ENCODE data around the gene FKBP8. TPM values are rescaled to one million over a fixed set of nuclear protein-coding genes. Genes with fewer than 3 reads are reported as not detected.

The FKBP8 gene
- total and polyA plus RNA-seq, 2 of the 4 experiments (the other 2 are of a cell fraction), result 153 to 289 TPM

GRCh38 chr19:18506101-18506930 is 37.1 kb downstream of the FKBP8 start:
- no peak overlapping the region for H3K4me3 ChIP-seq (ENCODE audit: insufficient read depth, low read depth, low read length)
- ChIA-PET CTCF (no interaction called here), POLR2A (ENCODE audit: unreplicated experiment) (no interaction called here)
- H2BK15ac ChIP-seq (ENCODE audit: low read depth, low read length), result no peak overlapping the region
- H3K4me1 ChIP-seq (ENCODE audit: control insufficient read depth, insufficient read depth, low read length), result peaks cover 29% of the 10 kb centered on the region
- no peak overlapping the region for H3K14ac ChIP-seq (replicated peaks; ENCODE audit: low read depth, low read length)
- H4K5ac ChIP-seq (ENCODE audit: low read depth, low read length), result no peak overlapping the region
- H4K20me1 ChIP-seq (ENCODE audit: insufficient read depth, low read length), result peaks cover 97% of the 10 kb centered on the region
- no TSS peak for BruUV-seq (replicated peaks)
- ATAC-seq (ENCODE audit: low read depth), result no peak
- no peak overlapping the region for H2AFZ ChIP-seq (replicated peaks; ENCODE audit: low read length, poor library complexity)
- dilution Hi-C loops (cut with HindIII; ENCODE audit: low sequenced_read_pairs, unreplicated experiment) (no loop called here), intact Hi-C loops (cut with micrococcal nuclease) (no loop called here), in situ Hi-C loops (cut with MboI; ENCODE audit: low sequenced_read_pairs) (no loop called here)
- H2AK9ac ChIP-seq (replicated peaks; ENCODE audit: low read depth, low read length, poor library complexity), result no peak overlapping the region
- H3K4me2 ChIP-seq (ENCODE audit: low read depth, low read length), result no peak overlapping the region
- peaks cover 10 to 96% of the 10 kb centered on the region in 2 experiments for H3K79me1 ChIP-seq (ENCODE audit: low read depth in 1 of 2, low read length in 2 of 2)
- H3K56ac ChIP-seq (ENCODE audit: extremely low read depth, insufficient read depth, low read length), result no peak overlapping the region
- H2BK5ac ChIP-seq (ENCODE audit: low read depth, low read length, poor library complexity, severe bottlenecking), result no peak overlapping the region
- H3K9ac ChIP-seq (ENCODE audit: low read depth, low read length), result no peak overlapping the region
- H3K36me3 ChIP-seq (ENCODE audit: control insufficient read depth, insufficient read depth, low read length), result no peaks in the 10 kb centered on the region
- WGBS, 2 experiments (ENCODE audit: extremely low coverage in 2 of 2, insufficient read length in 1 of 2), result 89% methylated on average over 8 of the region's 19 CpGs; no CpG with 5 or more reads in 1 of the 2 experiments
- no peak overlapping the region for H2BK20ac ChIP-seq (ENCODE audit: low read depth, low read length)
- no peaks in the 10 kb centered on the region for H3K9me3 ChIP-seq (ENCODE audit: control insufficient read depth, insufficient read depth, low read length)
- no peak overlapping the region for H4K91ac ChIP-seq (ENCODE audit: insufficient read depth, low read depth, low read length)
- H3K9me1 ChIP-seq (ENCODE audit: insufficient read depth, low read length), result peaks cover 46% of the 10 kb centered on the region
- no peak overlapping the region for H3K23ac ChIP-seq (ENCODE audit: low read depth, low read length)
- no peak for DNase-seq
- no peak overlapping the region; the same call in 1 of the 2 replicates for H2AK5ac ChIP-seq (ENCODE audit: low read depth, low read length)
- no peak overlapping the region for H2BK120ac ChIP-seq (ENCODE audit: low read depth, low read length)
- H3K4ac ChIP-seq (ENCODE audit: low read depth, low read length), result no peak overlapping the region
- no peak overlapping the region for H3K27ac ChIP-seq (ENCODE audit: insufficient read depth, low read length)
- H3K18ac ChIP-seq (ENCODE audit: low read depth, low read length), result no peak overlapping the region
- no peaks in the 10 kb centered on the region for H3K27me3 ChIP-seq (ENCODE audit: control insufficient read depth, insufficient read depth, low read length)
- no peak overlapping the region for H4K8ac ChIP-seq (ENCODE audit: low read depth in 2 of 2, low read length in 2 of 2)
- TF ChIP-seq RAD21 (IDR thresholded peaks at IDR 0.05; ENCODE audit: low read length), result no peak
- TF ChIP-seq RFX5 (IDR thresholded peaks at IDR 0.05; ENCODE audit: low read depth, low read length), result no peak
- TF ChIP-seq, protein P1, sequence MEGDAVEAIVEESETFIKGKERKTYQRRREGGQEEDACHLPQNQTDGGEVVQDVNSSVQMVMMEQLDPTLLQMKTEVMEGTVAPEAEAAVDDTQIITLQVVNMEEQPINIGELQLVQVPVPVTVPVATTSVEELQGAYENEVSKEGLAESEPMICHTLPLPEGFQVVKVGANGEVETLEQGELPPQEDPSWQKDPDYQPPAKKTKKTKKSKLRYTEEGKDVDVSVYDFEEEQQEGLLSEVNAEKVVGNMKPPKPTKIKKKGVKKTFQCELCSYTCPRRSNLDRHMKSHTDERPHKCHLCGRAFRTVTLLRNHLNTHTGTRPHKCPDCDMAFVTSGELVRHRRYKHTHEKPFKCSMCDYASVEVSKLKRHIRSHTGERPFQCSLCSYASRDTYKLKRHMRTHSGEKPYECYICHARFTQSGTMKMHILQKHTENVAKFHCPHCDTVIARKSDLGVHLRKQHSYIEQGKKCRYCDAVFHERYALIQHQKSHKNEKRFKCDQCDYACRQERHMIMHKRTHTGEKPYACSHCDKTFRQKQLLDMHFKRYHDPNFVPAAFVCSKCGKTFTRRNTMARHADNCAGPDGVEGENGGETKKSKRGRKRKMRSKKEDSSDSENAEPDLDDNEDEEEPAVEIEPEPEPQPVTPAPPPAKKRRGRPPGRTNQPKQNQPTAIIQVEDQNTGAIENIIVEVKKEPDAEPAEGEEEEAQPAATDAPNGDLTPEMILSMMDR (conservative IDR thresholded peaks at IDR 0.05; ENCODE audit: low read depth, low read length), result no peak
- TF ChIP-seq BHLHE40 (IDR thresholded peaks at IDR 0.05; ENCODE audit: low read depth, low read length), result no peak
- no peak for TF ChIP-seq SMC3 (IDR thresholded peaks at IDR 0.05; ENCODE audit: low read depth, low read length)
- TF ChIP-seq, protein P2, sequence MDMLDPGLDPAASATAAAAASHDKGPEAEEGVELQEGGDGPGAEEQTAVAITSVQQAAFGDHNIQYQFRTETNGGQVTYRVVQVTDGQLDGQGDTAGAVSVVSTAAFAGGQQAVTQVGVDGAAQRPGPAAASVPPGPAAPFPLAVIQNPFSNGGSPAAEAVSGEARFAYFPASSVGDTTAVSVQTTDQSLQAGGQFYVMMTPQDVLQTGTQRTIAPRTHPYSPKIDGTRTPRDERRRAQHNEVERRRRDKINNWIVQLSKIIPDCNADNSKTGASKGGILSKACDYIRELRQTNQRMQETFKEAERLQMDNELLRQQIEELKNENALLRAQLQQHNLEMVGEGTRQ (IDR thresholded peaks at IDR 0.05; ENCODE audit: low read depth, low read length), result no peak
- TF ChIP-seq POLR2A (IDR thresholded peaks at IDR 0.05; ENCODE audit: low read depth, low read length), result no peak
- TF ChIP-seq CEBPB (IDR thresholded peaks at IDR 0.05; ENCODE audit: low read depth, low read length), result no peak
- TF ChIP-seq MAZ (IDR thresholded peaks at IDR 0.05; ENCODE audit: borderline replicate concordance, low read depth, low read length), result no peak
- TF ChIP-seq CHD1 (IDR thresholded peaks at IDR 0.05; ENCODE audit: low read depth, low read length), result no peak
- TF ChIP-seq RCOR1 (IDR thresholded peaks at IDR 0.05; ENCODE audit: insufficient replicate concordance, low read length), result no peak
- TF ChIP-seq, protein P3, sequence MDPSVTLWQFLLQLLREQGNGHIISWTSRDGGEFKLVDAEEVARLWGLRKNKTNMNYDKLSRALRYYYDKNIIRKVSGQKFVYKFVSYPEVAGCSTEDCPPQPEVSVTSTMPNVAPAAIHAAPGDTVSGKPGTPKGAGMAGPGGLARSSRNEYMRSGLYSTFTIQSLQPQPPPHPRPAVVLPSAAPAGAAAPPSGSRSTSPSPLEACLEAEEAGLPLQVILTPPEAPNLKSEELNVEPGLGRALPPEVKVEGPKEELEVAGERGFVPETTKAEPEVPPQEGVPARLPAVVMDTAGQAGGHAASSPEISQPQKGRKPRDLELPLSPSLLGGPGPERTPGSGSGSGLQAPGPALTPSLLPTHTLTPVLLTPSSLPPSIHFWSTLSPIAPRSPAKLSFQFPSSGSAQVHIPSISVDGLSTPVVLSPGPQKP (IDR thresholded peaks at IDR 0.05; ENCODE audit: borderline replicate concordance, low read depth, low read length), result no peak
- TF ChIP-seq MXI1 (IDR thresholded peaks at IDR 0.05; ENCODE audit: borderline replicate concordance, low read depth, low read length), result no peak
- TF ChIP-seq FOS (IDR thresholded peaks at IDR 0.05; ENCODE audit: low read depth, low read length), result no peak
- no peak for TF ChIP-seq NFE2L2 (IDR thresholded peaks at IDR 0.05; ENCODE audit: low read depth, low read length)

All from IMR-90 (cell line).